Stimulated activated CD8-positive, alpha-beta memory T cell treated with anti-CD3 and anti-CD28 coated beads, Interleukin-12 subunit alpha, Interleukin-12 subunit beta, amount 100 ng/mL, for 24 hours (primary cell): Measurements from ENCODE around the gene DCANP1.

Experiments
- DNase-seq: peaks from one replicate; pipeline ENCODE4 v3.0.0-alpha.2; 2020; ENCODE audit errors: extremely low read depth

DCANP1 gene

DNA sequence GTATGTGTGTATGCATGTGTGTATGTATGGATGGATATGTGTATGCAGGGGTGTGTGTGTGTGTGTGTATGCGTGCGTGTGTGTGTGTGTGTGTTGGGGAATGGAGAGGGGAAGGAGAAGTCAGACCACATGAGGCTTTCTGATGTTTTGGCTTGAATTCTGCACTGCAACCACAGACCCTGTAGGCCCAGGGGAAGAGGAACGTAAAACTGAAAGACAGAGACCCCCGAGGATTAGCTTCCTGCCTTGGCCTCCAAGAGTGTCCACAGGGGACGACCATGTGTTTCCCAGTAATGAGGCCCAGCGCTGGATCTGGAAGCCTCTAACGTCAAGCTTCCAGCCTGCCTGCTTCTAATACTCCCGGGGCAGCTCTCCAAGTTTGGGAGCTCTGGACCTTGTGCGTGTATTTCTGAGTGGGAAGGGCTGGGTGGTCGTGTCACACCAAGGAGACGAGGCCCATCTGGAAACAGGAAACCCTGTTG is 5.8 kb downstream of the DCANP1 start:
- no peak for DNase-seq

- no peak for DNase-seq
These were observed 6.2 kb downstream of the DCANP1 start for GRCh38 chr5:135440916-135441315.

GRCh38 chr5:135439231-135440205 is 7.6 kb downstream of the DCANP1 start:
- no peak for DNase-seq

GRCh38 chr5:135438636-135439221 is 8.4 kb downstream of the DCANP1 start:
- no peak for DNase-seq

DNA sequence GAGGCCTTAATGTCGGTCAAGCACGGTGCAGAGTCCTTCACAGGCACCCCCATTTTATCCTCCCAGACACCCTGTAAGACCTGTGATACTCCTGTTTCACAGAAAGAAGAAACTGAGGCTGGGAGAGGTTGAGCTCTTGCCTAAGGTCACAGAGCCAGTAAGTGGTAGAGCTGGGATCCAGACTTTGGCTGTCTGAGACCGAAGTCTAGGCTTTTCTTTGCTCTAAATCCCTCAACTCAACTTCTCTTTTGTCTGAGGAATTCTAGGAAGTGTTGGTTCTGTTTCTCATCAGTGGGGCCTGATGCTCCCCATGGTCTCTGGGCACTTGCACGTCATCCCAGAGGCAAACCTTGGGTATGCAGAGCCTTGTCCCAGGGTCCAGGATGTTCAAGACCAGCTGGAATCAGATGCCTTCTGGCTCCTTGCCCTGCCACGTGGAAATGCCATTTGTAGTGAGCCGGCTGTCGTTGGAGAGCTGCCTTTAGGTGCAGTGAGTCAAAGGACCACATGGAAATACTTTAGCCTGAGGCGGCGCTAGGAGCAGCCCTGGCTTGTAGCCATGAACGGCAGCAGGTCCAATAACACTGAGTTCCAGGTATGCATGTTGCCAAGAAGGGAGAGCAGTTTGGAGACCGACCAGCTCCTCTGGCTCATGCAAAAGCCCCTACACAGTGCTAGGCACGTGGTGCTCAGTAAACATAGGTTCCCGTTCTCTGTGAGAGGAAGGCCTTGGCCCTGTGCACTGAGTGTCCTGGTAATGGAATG is 9.2 kb downstream of the DCANP1 start:
- no peak for DNase-seq

DNA sequence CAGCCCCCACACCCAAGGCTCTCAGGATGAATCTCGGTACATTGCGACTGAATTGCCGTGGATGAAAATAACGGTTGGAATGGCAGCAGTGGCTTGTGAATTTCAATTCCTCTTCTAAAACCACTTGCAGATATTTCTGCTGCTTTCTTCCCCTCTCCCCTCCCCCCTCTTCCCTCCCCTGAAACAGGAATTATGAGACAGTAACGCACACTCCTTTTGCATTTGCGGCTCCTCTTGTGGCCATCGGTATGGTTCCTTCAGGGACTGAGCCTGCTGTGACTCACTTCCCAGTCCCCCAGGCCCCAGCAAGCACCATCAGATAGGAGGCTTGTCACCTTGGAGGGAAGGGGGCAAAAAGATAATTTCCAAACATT is 9.7 kb downstream of the DCANP1 start:
- DNase-seq, result no peak

GRCh38 chr5:135436951-135437418 is 10.2 kb downstream of the DCANP1 start:
- no peak for DNase-seq

DNA sequence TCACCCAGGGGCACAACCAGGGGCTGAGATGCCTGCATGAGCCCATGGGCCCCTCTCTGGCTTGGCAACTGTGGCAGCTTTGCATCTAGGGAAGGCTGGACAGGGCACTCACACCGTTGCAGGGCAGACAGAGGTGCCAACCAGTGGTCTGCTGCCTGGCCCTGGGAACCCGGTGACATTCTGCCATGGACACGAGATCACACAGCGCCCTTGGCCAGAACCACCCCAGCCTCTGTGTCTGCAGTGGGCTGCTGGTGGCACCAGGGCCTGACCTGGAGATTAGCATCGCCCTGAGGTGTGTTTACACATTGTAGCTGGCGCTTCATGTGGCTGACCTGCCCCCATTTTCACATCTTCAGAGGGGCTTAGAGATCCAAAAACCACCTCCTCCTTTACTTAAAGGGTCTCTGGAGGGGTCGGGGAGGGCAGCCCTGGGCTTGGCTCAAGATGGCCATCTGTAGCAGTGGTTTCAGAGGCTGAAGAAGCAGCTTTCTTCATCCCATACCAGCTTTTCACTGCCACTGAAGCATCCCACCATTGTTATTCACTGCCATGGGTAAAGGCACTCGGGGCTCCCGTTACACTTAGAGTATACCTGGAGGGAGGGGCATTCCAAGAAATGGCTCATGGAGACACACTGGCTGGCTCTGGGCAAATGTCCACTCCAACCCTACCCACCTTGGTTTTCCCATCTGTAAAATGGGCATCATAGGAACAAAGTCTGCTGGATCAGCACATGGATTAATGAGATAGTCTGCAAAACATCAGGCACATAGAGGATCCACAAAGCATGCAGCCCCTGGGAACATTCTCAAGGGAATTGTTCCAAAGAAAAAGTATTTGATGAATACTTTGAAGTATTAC is 11.4 kb downstream of the DCANP1 start:
- DNase-seq, result no peak

DNA sequence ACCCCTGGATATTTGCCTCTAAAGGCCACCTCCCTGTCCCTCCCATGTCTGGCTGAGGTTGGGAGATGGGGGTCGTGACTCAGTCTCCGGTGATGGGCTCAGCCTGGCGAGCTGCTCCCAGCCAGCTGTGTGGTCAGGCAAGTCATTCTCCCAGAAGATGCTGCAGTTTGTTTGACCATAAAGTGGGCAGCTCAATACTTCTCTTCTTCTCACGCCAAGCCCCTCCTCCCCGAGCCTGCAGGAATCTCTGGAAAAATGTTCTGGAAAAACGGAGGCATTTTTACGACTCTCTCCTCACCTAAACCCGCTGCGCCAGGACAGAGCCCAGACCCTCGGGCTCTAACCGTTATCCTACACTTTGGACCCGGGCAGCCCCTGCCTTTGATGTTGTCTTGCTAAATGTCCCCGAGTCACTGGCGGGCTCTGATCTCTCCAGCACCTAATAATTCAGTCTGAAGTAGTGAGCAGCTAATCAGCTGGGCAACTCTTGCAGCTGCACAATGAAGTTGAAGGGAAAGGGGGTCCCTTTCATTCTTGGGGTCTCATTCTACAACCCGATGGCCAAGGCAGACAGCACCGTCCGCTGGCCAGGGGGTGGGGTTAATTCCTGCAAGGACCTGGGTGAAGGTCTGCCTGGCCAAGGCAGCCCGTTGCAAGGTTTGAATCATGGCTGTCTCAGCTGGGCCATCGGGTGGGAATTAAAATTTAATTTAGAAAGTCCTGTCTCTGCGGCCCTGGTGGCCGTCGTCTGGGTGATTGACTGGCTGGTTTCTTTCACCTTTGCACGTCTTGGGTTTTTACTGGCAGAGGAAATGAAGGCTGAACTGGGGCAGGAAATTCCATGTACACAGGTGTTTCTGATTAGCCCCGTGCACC is 12.3 kb downstream of the DCANP1 start:
- no peak for DNase-seq

DNA sequence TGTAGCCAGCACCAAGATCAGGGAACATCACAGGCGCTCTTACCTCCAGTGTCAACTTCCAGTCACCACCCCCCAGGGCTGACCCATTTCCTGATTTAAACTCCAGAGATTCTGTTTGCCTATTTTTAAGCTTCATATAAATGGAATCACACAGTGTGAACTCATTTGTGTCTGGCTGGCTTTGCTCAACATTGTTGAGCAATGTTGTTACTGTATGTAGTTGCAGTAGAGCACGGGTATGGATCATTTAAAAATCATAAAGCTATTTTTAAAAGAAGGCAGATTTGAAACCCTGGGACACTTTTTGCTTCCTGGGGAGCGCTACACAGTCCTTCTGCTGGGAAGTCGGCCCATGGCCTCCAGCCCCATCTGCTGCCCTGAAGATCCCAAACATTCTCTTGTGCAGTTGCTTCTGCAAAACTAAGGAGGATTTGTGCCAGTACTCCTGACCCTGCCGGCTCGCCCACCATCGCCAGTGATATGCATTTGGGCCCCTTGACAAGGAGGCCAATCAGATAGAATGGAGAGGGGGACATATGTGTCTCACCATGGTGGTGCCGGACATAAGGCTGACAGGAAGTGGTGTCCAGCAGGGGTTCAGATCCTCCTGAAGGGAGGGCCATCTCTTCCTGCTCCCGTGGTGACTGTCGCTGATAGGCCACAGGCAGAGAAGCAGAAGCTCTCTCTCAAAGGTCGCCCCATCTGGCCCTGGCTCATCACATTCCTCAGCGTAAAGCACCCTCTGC is 13.3 kb downstream of the DCANP1 start:
- DNase-seq, result no peak

GRCh38 chr5:135432113-135432512 is 15.0 kb downstream of the DCANP1 start:
- DNase-seq, result no peak

DNA sequence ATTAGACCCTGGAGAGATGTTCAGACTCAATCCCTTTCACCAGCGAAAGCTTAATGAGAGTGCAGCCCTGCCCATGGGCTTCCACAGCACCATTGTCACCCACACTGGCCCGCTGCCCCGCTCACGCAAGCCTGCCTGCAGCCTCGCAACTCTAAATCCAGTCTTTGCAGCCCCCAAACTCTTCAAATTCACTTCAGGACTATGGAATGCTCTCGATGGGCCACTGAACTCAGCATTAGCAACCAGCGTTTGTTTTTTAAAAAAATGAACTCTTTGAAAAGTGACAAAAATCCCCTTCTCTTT is 17.1 kb downstream of the DCANP1 start:
- DNase-seq, result no peak

GRCh38 chr5:135429301-135430134 is 17.6 kb downstream of the DCANP1 start:
- no peak for DNase-seq

GRCh38 chr5:135428586-135428985 is 18.6 kb downstream of the DCANP1 start:
- no peak for DNase-seq

GRCh38 chr5:135426102-135427082 is 20.8 kb downstream of the DCANP1 start:
- no peak for DNase-seq

DNA sequence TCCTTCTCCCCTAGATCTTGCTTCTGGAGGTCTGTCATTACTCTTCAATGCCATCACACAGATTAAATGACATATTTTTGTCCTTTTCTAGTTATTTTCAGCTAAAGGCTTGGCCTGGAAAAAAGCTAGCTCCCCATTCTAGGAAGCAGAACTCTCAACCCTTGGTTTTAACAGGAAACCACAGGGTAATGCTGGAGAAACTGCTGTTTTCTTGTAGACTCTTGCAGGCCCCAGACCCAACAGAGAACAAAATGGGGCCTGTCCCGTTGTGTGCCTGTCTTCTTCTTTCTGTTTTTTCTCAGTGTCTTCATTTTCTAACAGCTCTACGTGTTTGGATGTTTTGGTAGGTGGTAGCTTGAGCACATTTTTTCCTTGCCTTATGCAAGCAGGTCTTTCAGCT is 21.5 kb downstream of the DCANP1 start:
- DNase-seq, result no peak

- no peak for DNase-seq
These were observed 23.3 kb downstream of the DCANP1 start for GRCh38 chr5:135423846-135424168.
